HUES64 (cell line): ENCODE data around the gene BRSK2.

Experiments used
- H3K27ac ChIP-seq: 2 replicates; pipeline ENCODE4 v1.7.0; 2013; ENCODE audit warnings: low read depth, low read length, inconsistent platforms
- H3K27me3 ChIP-seq: 2 replicates; pipeline ENCODE4 v1.6.1; 2013; ENCODE audit warnings: mild to moderate bottlenecking, low read length; ENCODE audit not compliant: insufficient read depth
- H3K36me3 ChIP-seq: 2 replicates; pipeline ENCODE4 v1.6.1; 2013; ENCODE audit warnings: mild to moderate bottlenecking, low read length; ENCODE audit not compliant: insufficient read depth
- H3K4me1 ChIP-seq: 2 replicates; pipeline ENCODE4 v1.6.1; 2013; ENCODE audit warnings: mild to moderate bottlenecking, low read length, moderate library complexity; ENCODE audit not compliant: insufficient read depth
- H3K4me3 ChIP-seq: 2 replicates; pipeline ENCODE4 v1.5.1; 2013; ENCODE audit warnings: mild to moderate bottlenecking, low read length, moderate library complexity
- H3K9ac ChIP-seq: 2 replicates; pipeline ENCODE4 v1.6.1; 2013; ENCODE audit warnings: mild to moderate bottlenecking, low read depth, low read length
- H3K9me3 ChIP-seq: 2 replicates; pipeline ENCODE4 v1.6.1; 2013; ENCODE audit warnings: low read depth, low read length; ENCODE audit not compliant: insufficient read depth
- WGBS: fragments of 150-250, 120-280 bp; methylation state at CpG from one replicate; pipeline ENCODE4 v1.1.7; 2013; ENCODE audit warnings: missing lambda C conversion rate; 5-methylcytosine and 5-hydroxymethylcytosine counted together

Gene BRSK2

GRCh38 chr11:1348146-1348795 is 41.5 kb upstream of the BRSK2 start:
- H3K27ac ChIP-seq, result no peak overlapping the region
- no peaks in the 10 kb centered on the region for H3K9me3 ChIP-seq
- H3K4me1 ChIP-seq, result no peaks in the 10 kb centered on the region
- 95% methylated on average over 14 of the region's 14 CpGs for WGBS
- H3K4me3 ChIP-seq, result no peak overlapping the region
- H3K27me3 ChIP-seq, result no peaks in the 10 kb centered on the region
- no peak overlapping the region for H3K9ac ChIP-seq
- no peaks in the 10 kb centered on the region for H3K36me3 ChIP-seq

DNA sequence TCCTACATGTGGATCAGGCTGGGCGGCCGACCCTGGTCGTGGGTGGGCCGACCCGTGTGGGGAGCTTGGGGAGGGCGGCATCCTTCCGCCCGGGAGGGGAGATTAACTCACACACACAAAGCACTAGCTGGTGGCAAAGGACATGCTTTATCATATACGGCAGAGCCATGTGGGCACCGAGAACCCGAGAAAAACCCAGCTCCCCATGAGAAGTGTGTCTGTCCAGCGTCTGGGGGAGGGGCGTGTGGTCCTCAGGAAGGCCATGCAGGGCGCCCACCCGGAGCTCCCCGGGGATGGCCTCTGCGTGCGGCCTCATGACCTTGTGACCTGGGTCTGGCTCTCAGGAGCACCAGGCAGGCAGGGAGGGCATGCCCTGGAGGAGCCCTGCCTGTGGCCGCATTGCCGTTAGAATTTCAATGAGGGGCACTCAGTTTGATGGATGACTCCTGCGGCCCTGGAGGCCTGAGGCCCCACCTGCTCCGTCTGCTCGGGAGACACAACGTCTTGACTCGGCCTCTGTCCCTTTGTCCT is 40.9 kb upstream of the BRSK2 start:
- 61% methylated on average over 25 of the region's 25 CpGs for WGBS
- no peaks in the 10 kb centered on the region for H3K4me1 ChIP-seq
- no peak overlapping the region for H3K9ac ChIP-seq
- no peaks in the 10 kb centered on the region for H3K36me3 ChIP-seq
- no peak overlapping the region for H3K4me3 ChIP-seq
- H3K9me3 ChIP-seq, result no peaks in the 10 kb centered on the region
- H3K27ac ChIP-seq, result no peak overlapping the region
- H3K27me3 ChIP-seq, result no peaks in the 10 kb centered on the region

DNA sequence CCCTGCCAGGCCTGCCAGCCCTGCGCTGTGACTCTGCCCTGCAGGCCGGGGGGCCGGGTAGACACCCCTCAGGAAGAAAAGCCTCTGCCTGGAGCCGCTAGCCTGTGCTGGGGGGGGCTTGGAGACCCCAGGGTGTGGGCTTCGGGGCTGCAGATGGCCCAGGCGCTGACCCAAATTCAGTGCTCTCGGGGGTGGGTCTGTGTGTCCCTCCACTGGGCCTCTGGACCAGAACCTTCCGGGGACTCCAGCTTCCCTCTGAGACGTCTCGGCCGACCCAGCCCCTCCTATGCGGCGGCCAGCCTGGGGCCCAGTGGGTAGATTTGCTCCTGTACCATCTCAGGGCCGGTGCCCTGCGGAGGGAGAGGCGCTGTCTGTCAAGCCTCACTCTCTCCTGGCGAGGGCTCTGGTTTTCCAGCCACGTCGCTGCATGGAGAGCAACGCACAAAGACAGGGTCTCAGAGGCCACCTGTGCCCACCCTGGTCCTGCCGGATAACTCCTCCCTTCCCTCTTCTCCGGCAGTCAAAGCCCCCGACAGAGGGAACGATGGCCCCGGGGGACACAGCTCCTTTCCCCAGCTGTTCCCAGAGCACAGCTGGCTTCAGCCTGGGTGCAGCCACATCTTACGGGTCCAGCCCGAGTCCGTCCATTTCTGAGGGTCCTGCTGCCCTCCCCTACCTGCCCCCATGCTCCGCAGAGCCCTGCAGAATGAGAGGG is 40.2 kb upstream of the BRSK2 start:
- Histone ChIP-seq H3K9me3 (no peaks in the 10 kb centered on the region), H3K4me3 (no peak overlapping the region)
- 78% methylated on average over 29 of the region's 29 CpGs for whole genome bisulfite sequencing

GRCh38 chr11:1350086-1350725 is 39.5 kb upstream of the BRSK2 start:
- no peaks in the 10 kb centered on the region for H3K4me1 ChIP-seq
- no peaks in the 10 kb centered on the region for H3K27me3 ChIP-seq
- H3K9me3 ChIP-seq, result no peaks in the 10 kb centered on the region
- H3K27ac ChIP-seq, result no peak overlapping the region
- 93% methylated on average over 22 of the region's 22 CpGs for WGBS
- no peak overlapping the region for H3K4me3 ChIP-seq
- no peak overlapping the region for H3K9ac ChIP-seq
- H3K36me3 ChIP-seq, result no peaks in the 10 kb centered on the region

More for the DNA sequence above, 40.2 kb upstream of the BRSK2 start:
- H3K27me3 ChIP-seq, result no peaks in the 10 kb centered on the region
- H3K4me1 ChIP-seq, result no peaks in the 10 kb centered on the region
- H3K36me3 ChIP-seq, result no peaks in the 10 kb centered on the region
- no peak overlapping the region for H3K27ac ChIP-seq
- no peak overlapping the region for H3K9ac ChIP-seq

GRCh38 chr11:1351278-1351937 is 38.3 kb upstream of the BRSK2 start:
- Histone ChIP-seq H3K4me1 (no peaks in the 10 kb centered on the region), H3K4me3 (no peak overlapping the region), H3K27ac (no peak overlapping the region; the same call in 1 of the 2 replicates), H3K36me3 (no peaks in the 10 kb centered on the region), H3K9ac (no peak overlapping the region; the same call in 1 of the 2 replicates), H3K27me3 (no peaks in the 10 kb centered on the region), H3K9me3 (no peaks in the 10 kb centered on the region)
- 60% methylated on average over 12 of the region's 12 CpGs for WGBS

DNA sequence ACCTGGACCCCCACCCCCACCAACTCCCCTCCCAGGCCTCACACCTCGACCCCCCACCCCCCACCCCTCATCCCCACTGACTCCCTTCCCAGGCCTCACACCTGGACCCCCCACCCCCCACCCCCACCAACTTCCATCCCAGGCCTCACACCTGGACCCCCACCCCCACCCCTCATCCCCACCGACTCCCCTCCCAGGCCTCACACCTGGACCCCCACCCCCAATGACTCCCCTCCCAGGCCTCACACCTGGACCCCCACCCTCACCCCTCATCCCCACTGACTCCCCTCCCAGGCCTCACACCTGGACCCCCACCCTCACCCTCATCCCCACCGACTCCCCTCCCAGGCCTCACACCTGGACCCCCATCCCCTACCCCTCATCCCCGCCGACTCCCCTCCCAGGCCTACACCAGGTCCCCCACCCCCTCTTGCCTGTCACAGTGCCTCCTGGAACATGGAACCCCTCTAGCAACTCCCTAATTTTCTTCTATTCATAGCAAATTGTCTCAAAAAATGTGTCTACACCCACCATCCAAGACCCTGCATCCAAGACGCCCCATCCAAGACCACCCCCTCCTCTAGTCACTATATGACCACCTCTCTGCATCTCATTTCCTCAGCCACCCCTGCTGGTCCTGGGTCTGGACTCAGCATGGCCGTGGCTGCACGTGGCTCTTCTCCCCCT is 36.9 kb upstream of the BRSK2 start:
- no peaks in the 10 kb centered on the region for H3K9me3 ChIP-seq
- H3K27me3 ChIP-seq, result no peaks in the 10 kb centered on the region
- no peak overlapping the region for H3K9ac ChIP-seq
- H3K27ac ChIP-seq, result no peak overlapping the region
- WGBS, result 88% methylated on average over 6 of the region's 8 CpGs
- no peaks in the 10 kb centered on the region for H3K36me3 ChIP-seq
- no peaks in the 10 kb centered on the region for H3K4me1 ChIP-seq
- no peak overlapping the region for H3K4me3 ChIP-seq

DNA sequence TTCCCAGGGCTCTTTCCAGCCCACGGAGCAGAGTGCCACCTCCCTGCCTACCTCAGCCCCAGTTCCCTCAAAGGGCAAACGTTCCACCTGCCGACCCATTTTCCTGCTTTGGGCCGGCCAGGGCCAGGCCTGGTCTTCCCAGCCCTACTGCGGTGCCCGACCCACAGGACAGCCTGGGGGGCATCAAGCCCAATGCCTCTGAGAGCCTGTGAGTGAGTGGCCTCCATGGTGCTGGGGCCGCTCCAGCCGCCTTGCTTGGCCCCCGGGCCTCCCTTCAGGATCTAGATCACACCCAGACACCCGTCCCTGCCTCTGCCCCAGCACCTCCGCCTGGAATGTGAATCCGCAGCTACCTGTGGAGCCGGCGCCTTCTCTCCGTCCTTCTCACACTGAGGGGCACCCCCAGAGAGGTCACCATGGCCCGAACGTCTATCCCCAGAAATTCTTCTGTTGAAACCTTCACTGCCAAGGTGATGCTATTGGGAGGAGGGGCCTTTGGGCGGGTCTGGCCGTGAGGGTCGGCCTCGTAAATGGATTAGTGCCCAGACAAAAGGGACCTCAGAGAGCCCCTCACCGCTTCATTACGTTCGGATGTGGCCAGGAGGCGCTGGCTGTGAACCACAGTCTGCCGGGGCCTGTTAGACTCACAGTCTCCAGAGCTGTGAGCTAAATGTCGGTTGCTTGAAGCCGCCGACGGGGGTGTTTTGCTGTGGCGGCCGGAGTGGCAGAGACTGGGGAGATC is 36.2 kb upstream of the BRSK2 start:
- 78% methylated on average over 32 of the region's 32 CpGs for WGBS
- Histone ChIP-seq H3K4me1 (no peaks in the 10 kb centered on the region), H3K4me3 (no peak overlapping the region), H3K36me3 (no peaks in the 10 kb centered on the region), H3K9ac (no peak overlapping the region), H3K9me3 (no peaks in the 10 kb centered on the region), H3K27me3 (no peaks in the 10 kb centered on the region), H3K27ac (no peak overlapping the region)

GRCh38 chr11:1354125-1354938 is 35.4 kb upstream of the BRSK2 start:
- 91% methylated on average over 32 of the region's 32 CpGs for WGBS
- H3K27ac ChIP-seq, result no peak overlapping the region

GRCh38 chr11:1356007-1356435 is 33.7 kb upstream of the BRSK2 start:
- H3K27ac ChIP-seq, result no peak overlapping the region
- H3K4me3 ChIP-seq, result no peak overlapping the region
- H3K9me3 ChIP-seq, result no peaks in the 10 kb centered on the region
- H3K27me3 ChIP-seq, result no peaks in the 10 kb centered on the region
- 88% methylated on average over 13 of the region's 14 CpGs for WGBS
- H3K9ac ChIP-seq, result no peak overlapping the region
- H3K4me1 ChIP-seq, result no peaks in the 10 kb centered on the region
- no peaks in the 10 kb centered on the region for H3K36me3 ChIP-seq

More at GRCh38 chr11:1354125-1354938, 35.4 kb upstream of the BRSK2 start:
- no peak overlapping the region for H3K9ac ChIP-seq
- no peaks in the 10 kb centered on the region for H3K36me3 ChIP-seq
- no peaks in the 10 kb centered on the region for H3K27me3 ChIP-seq
- H3K4me1 ChIP-seq, result no peaks in the 10 kb centered on the region
- no peaks in the 10 kb centered on the region for H3K9me3 ChIP-seq
- no peak overlapping the region for H3K4me3 ChIP-seq
